Keratinocyte (primary cell): ENCODE data around the gene RFX3. TPM values are rescaled to one million over a fixed set of nuclear protein-coding genes. Genes with fewer than 3 reads are reported as not detected.

Experiments
- DNase-seq: peaks from one replicate; pipeline ENCODE4 v3.0.0-alpha.2; 2011; ENCODE audit warnings: low read depth, missing footprints, low spot score
- FAIRE-seq: peaks from 2 replicates; lab custom pipeline; 2011; peaks lifted over from hg19 to GRCh38; lab: Jason Lieb, UNC
- H2AFZ ChIP-seq: 2 replicates; pipeline ENCODE4 v1.6.0; 2012; ENCODE audit warnings: low read length, control low read depth, inconsistent platforms; ENCODE audit not compliant: control insufficient read depth
- H3K27ac ChIP-seq: 2 replicates; pipeline ENCODE4 v1.5.1; 2011; ENCODE audit warnings: low read length; ENCODE audit not compliant: control insufficient read depth, insufficient read depth
- H3K27me3 ChIP-seq: 3 replicates; pipeline ENCODE4 v1.6.0; 2011; ENCODE audit warnings: low read length; ENCODE audit not compliant: control insufficient read depth, insufficient read depth; ENCODE audit errors: extremely low read depth
- H3K36me3 ChIP-seq, 2 experiments: 2 replicates in 1 of 2; 3 replicates in 1 of 2; pipeline ENCODE4 v1.5.1; 2011; ENCODE audit warnings: low read length in 2 of 2, mild to moderate bottlenecking in 1 of 2; ENCODE audit not compliant: control insufficient read depth in 2 of 2, insufficient read depth in 2 of 2; ENCODE audit errors: extremely low read depth in 1 of 2
- H3K4me1 ChIP-seq: 3 replicates; pipeline ENCODE4 v1.5.1; 2011; ENCODE audit warnings: low read length; ENCODE audit not compliant: control insufficient read depth, insufficient read depth; ENCODE audit errors: extremely low read depth
- H3K4me2 ChIP-seq: 3 replicates; pipeline ENCODE4 v1.6.0; 2011; ENCODE audit warnings: low read depth, low read length; ENCODE audit not compliant: control insufficient read depth, insufficient read depth; ENCODE audit errors: extremely low read depth
- H3K4me3 ChIP-seq, 3 experiments: fragments of 200-600 bp in 1 of 3; sonication (generic) in 1 of 3; 2 replicates in 2 of 3; 3 replicates in 1 of 3; pipeline ENCODE4 v1.5.1; 2011 to 2016; ENCODE audit warnings: low read length in 3 of 3, mild to moderate bottlenecking in 3 of 3, control low read depth in 2 of 3, inconsistent platforms in 1 of 3, low read depth in 1 of 3, mixed read lengths in 1 of 3, mixed run types in 1 of 3, moderate library complexity in 1 of 3; ENCODE audit not compliant: control insufficient read depth in 2 of 3, insufficient read depth in 2 of 3; ENCODE audit errors: extremely low read depth in 1 of 3
- H3K79me2 ChIP-seq: 2 replicates; pipeline ENCODE4 v1.6.0; 2012; ENCODE audit warnings: low read length; ENCODE audit not compliant: control insufficient read depth, insufficient read depth
- H3K9ac ChIP-seq: 3 replicates; pipeline ENCODE4 v1.6.0; 2011; ENCODE audit warnings: low read length; ENCODE audit not compliant: control insufficient read depth, insufficient read depth; ENCODE audit errors: extremely low read depth
- H3K9me1 ChIP-seq: 3 replicates; pipeline ENCODE4 v1.6.0; 2011; ENCODE audit warnings: low read length; ENCODE audit not compliant: control insufficient read depth, insufficient read depth; ENCODE audit errors: extremely low read depth
- H3K9me3 ChIP-seq: 2 replicates; pipeline ENCODE4 v1.5.1; 2012; ENCODE audit warnings: low read depth, low read length; ENCODE audit not compliant: control insufficient read depth
- H4K20me1 ChIP-seq: 3 replicates; pipeline ENCODE4 v1.6.0; 2011; ENCODE audit warnings: low read length; ENCODE audit not compliant: control insufficient read depth, insufficient read depth; ENCODE audit errors: extremely low read depth
- CTCF ChIP-seq, 3 experiments: IDR thresholded peaks in 1 of 3; conservative IDR thresholded peaks in 1 of 3; optimal IDR thresholded peaks in 1 of 3; 2 replicates in 2 of 3; 3 replicates in 1 of 3; pipeline versions ENCODE3 to v1.5.1; 2011; ENCODE audit warnings: low read length in 3 of 3, mild to moderate bottlenecking in 3 of 3, moderate library complexity in 2 of 3, control low read depth in 1 of 3, inconsistent platforms in 1 of 3; ENCODE audit not compliant: insufficient read depth in 2 of 3; ENCODE audit errors: extremely low read depth in 1 of 3
- EZH2 ChIP-seq: IDR thresholded peaks from one replicate; pipeline ENCODE4 v1.6.1; 2012; ENCODE audit warnings: inconsistent platforms, mild to moderate bottlenecking, low read length, moderate library complexity
- dilution Hi-C: fragments of 300-500 bp; cut with MboI; formaldehyde crosslinking; loops from one replicate; pipeline ENCODE4 v1.7.0; 2020; ENCODE audit warnings: low sequenced_read_pairs; ENCODE audit not compliant: extremely low pct_ligation_motif_present
- polyA plus RNA-seq, 5 experiments: library from polyadenylated mRNA; depleted of rRNA in 3 of 5; stranded (reverse) in 3 of 5; stranded (forward) in 1 of 5; unstranded in 1 of 5; fragments of >200 nt; gene quantifications; 1 replicate in 1 of 5; 2 replicates in 3 of 5; 3 replicates in 1 of 5; pipeline versions ENCODE4 v1.2.1 to v1.2.3, GENCODE V29; 2011 to 2012; ENCODE audit warnings: missing spikeins in 2 of 5, low read depth in 1 of 5, low replicate concordance in 1 of 5

Gene RFX3
- polyA plus RNA-seq, 1 donor (not counting 4 experiments of a cell fraction or from before 2014, with no cell fraction given): 1.8 TPM

- Histone ChIP-seq H3K4me2 (no peak overlapping the region), H3K4me3 (no peak overlapping the region), H3K36me3 (no peaks in the 10 kb centered on the region), H3K9me3 (no peaks in the 10 kb centered on the region), H3K79me2 (no peaks in the 10 kb centered on the region), H3K4me1 (no peaks in the 10 kb centered on the region), H3K27me3 (no peaks in the 10 kb centered on the region), H2AFZ (no peak overlapping the region), H3K9me1 (no peaks in the 10 kb centered on the region), H3K27ac (no peak overlapping the region), H3K9ac (no peak overlapping the region), H4K20me1 (no peaks in the 10 kb centered on the region)
- DNase-seq (no peak), FAIRE-seq (no peak)
- dilution Hi-C loops: no loop called here
- TF ChIP-seq EZH2 (no peak), CTCF (optimal IDR thresholded peaks at IDR 0.05 in 1 of 3, IDR thresholded peaks at IDR 0.05 in 1 of 3, conservative IDR thresholded peaks at IDR 0.05 in 1 of 3; ENCODE audit: extremely low read depth in 1 of 3, insufficient read depth in 2 of 3, low read length in 3 of 3) (peak in 2 of 3 experiments; percentile 11 to 51)
Measured at GRCh38 chr9:3331801-3332200, 194.0 kb downstream of the RFX3 start.

GRCh38 chr9:3330792-3331420 is 194.9 kb downstream of the RFX3 start:
- no peak for DNase-seq
- dilution Hi-C loops: no loop called here
- no peaks in the 10 kb centered on the region for H3K27me3 ChIP-seq
- H3K4me3 ChIP-seq: no peak overlapping the region
- no peaks in the 10 kb centered on the region for H3K4me1 ChIP-seq
- no peaks in the 10 kb centered on the region for H4K20me1 ChIP-seq
- no peak overlapping the region for H3K9ac ChIP-seq
- H3K79me2 ChIP-seq: no peaks in the 10 kb centered on the region
- H3K36me3 ChIP-seq: no peaks in the 10 kb centered on the region
- H2AFZ ChIP-seq: no peak overlapping the region
- H3K27ac ChIP-seq: no peak overlapping the region
- no peak overlapping the region for H3K4me2 ChIP-seq
- no peaks in the 10 kb centered on the region for H3K9me3 ChIP-seq
- no peaks in the 10 kb centered on the region for H3K9me1 ChIP-seq
- TF ChIP-seq CTCF (optimal IDR thresholded peaks at IDR 0.05 in 1 of 3, IDR thresholded peaks at IDR 0.05 in 1 of 3, conservative IDR thresholded peaks at IDR 0.05 in 1 of 3; ENCODE audit: extremely low read depth in 1 of 3, insufficient read depth in 2 of 3, low read length in 3 of 3) (no peak), EZH2 (no peak)
- peak; percentile 75 for FAIRE-seq
